Measurements from ENCODE around the gene CUL9.

The CUL9 gene

DNA sequence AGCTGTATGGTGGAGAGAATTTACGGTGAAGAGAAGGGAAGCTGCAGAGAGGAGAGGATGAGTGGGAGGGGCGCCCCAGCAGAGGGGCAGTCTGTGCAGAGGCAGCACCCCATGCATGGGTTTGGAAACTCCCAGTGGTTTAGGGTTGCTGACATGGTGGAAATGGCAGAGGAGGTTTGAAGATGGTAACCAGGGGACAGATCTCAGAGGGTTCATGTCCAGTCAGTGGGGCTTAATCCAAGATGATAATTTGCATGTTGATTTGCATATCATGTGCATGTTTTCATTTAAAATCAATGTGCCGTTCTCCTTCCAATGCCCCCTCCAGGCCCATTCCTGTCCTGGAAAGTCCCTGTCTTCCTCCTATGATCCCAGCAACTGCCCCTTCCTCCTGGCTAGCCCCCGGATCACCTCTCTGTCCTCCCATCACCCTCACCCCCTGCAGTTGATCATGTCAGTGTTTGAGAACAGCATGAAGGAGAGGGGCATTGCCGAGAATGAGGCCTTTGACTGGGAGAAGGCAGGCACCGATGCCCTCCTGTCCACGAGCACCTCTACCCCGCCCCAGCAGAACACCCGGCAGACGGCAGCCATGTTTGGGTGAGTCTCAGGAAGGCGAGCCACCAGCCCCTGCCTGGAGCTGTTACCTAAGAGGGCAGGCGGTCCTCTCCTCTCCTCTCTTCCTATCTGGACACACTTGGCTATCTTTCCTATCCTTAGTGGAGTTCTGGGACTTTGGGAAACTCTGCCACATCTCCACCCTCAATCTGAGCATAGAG lies 75.6 kb downstream of the CUL9 start:
- Histone ChIP-seq H3K4me3 (ENCODE audit: low read depth, low read length) (no peak overlapping the region), H3K4me1 (ENCODE audit: control insufficient read depth, insufficient read depth, low read length, unreplicated experiment) (no peaks in the 10 kb centered on the region), H3K36me3 (ENCODE audit: insufficient read depth, low read length) (no peaks in the 10 kb centered on the region), H3K27me3 (ENCODE audit: insufficient read depth, low read length) (peaks cover 5% of the 10 kb centered on the region; the same call in 1 of the 2 replicates), H3K27ac (ENCODE audit: low read depth, low read length) (no peak overlapping the region), H2AFZ (ENCODE audit: low read length, unreplicated experiment) (no peak overlapping the region), H3K79me2 (ENCODE audit: control insufficient read depth, insufficient read depth, low read length, unreplicated experiment) (no peaks in the 10 kb centered on the region)

GRCh38 chr6:43258180-43258579 lies 76.2 kb downstream of the CUL9 start:
- Histone ChIP-seq H3K79me2 (ENCODE audit: control insufficient read depth, insufficient read depth, low read length, unreplicated experiment) (no peaks in the 10 kb centered on the region), H2AFZ (ENCODE audit: low read length, unreplicated experiment) (no peak overlapping the region), H3K27ac (ENCODE audit: low read depth, low read length) (no peak overlapping the region), H3K36me3 (ENCODE audit: insufficient read depth, low read length) (no peaks in the 10 kb centered on the region), H3K4me3 (ENCODE audit: low read depth, low read length) (no peak overlapping the region), H3K4me1 (ENCODE audit: control insufficient read depth, insufficient read depth, low read length, unreplicated experiment) (no peaks in the 10 kb centered on the region), H3K27me3 (ENCODE audit: insufficient read depth, low read length) (peaks cover 5% of the 10 kb centered on the region; the same call in 1 of the 2 replicates)

DNA sequence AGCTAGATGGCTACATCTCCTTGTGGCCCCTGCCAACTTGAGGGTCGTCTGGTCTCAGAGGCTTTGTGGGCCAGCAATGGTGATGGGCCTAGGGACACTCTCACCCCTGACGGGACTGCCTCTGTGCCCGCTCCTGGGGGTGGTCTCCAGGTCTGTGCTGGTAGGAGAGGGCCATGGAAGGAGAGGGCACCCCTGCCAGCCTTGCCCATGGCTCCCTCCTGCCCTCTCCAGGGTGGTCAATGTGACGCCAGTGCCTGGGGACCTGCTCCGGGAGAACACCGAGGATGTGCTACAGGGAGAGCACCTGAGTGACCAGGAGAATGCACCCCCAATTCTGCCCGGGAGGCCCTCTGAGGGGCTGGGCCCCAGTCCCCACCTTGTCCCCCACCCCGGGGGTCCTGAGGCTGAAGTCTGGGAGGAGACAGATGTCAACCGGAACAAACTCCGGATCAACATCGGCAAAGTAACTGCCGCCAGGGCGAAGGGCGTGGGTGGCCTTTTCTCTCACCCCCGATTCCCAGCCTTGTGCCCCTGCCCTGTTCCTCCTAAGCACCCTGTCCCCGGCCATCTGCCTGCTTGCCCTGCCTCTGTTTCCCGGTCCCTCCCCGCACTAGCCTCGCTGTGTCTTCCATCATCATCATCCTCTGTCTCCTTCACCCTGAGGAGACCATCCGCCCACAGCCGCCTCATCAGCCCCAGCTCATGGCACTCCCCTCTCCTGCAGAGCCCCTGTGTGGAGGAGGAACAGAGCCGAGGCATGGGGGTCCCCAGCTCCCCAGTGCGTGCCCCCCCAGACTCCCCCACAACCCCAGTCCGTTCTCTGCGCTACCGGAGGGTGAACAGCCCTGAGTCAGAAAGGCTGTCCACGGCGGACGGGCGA lies 77.1 kb downstream of the CUL9 start:
- Histone ChIP-seq H3K79me2 (ENCODE audit: control insufficient read depth, insufficient read depth, low read length, unreplicated experiment) (no peaks in the 10 kb centered on the region), H3K36me3 (ENCODE audit: insufficient read depth, low read length) (no peaks in the 10 kb centered on the region), H3K27ac (ENCODE audit: low read depth, low read length) (no peak overlapping the region), H2AFZ (ENCODE audit: low read length, unreplicated experiment) (no peak overlapping the region), H3K4me1 (ENCODE audit: control insufficient read depth, insufficient read depth, low read length, unreplicated experiment) (no peaks in the 10 kb centered on the region), H3K27me3 (ENCODE audit: insufficient read depth, low read length) (peaks cover 5% of the 10 kb centered on the region; the same call in 1 of the 2 replicates), H3K4me3 (ENCODE audit: low read depth, low read length) (no peak overlapping the region)

- H3K27ac ChIP-seq (ENCODE audit: low read depth, low read length) = no peak overlapping the region
- no peaks in the 10 kb centered on the region for H3K4me1 ChIP-seq (ENCODE audit: control insufficient read depth, insufficient read depth, low read length, unreplicated experiment)
- H3K27me3 ChIP-seq (ENCODE audit: insufficient read depth, low read length) = peaks cover 5% of the 10 kb centered on the region; the same call in 1 of the 2 replicates
- H2AFZ ChIP-seq (ENCODE audit: low read length, unreplicated experiment) = no peak overlapping the region
- H3K36me3 ChIP-seq (ENCODE audit: insufficient read depth, low read length) = no peaks in the 10 kb centered on the region
- no peak overlapping the region for H3K4me3 ChIP-seq (ENCODE audit: low read depth, low read length)
- H3K79me2 ChIP-seq (ENCODE audit: control insufficient read depth, insufficient read depth, low read length, unreplicated experiment) = no peaks in the 10 kb centered on the region
Measured at GRCh38 chr6:43260791-43261190, 78.8 kb downstream of the CUL9 start.

- no peak overlapping the region for H2AFZ ChIP-seq (ENCODE audit: low read length, unreplicated experiment)
Measured at GRCh38 chr6:43261198-43261597, 79.2 kb downstream of the CUL9 start.

DNA sequence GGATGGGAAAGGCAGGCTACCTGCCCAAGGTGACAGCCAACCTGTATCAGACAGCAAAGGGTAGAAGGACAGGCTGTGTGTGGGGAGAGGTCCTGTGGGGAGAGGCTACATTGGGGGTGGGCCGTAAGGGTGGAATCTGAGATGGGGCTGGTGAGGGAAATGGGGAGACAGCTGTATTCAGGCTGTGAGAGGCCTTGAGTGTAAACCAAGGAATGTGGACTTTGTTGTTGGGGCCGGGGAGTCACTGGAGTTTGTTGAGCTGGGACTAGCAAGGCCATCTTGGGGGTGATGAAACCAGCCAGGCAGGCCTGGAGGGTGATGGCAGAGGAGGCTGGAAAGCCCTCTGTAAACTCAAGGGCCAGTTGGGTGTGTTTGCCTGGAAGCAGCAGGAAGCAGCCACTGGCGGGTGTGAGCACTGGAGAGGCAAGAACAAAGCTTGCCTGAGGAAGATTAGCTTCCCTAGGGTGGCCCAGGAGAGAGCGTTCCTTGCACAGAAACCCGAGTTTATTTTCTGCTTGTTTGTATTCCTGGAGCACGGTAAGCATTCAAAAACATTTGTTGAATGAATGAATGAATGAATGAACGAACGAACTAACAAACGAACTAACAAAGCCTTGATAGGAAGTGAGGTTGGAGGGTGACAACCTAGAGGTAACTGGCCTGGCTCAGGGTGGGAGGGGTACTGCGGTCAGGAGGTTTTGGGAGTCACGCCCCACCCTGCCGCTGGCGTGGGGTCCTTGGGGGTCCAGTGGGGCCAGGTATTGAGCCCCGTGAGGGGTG lies 80.2 kb downstream of the CUL9 start:
- Histone ChIP-seq H3K36me3 (ENCODE audit: insufficient read depth, low read length) (no peaks in the 10 kb centered on the region), H3K79me2 (ENCODE audit: control insufficient read depth, insufficient read depth, low read length, unreplicated experiment) (no peaks in the 10 kb centered on the region), H3K27ac (ENCODE audit: low read depth, low read length) (no peak overlapping the region), H3K27me3 (ENCODE audit: insufficient read depth, low read length) (peaks cover 5% of the 10 kb centered on the region; the same call in 1 of the 2 replicates), H3K4me1 (ENCODE audit: control insufficient read depth, insufficient read depth, low read length, unreplicated experiment) (no peaks in the 10 kb centered on the region), H2AFZ (ENCODE audit: low read length, unreplicated experiment) (no peak overlapping the region), H3K4me3 (ENCODE audit: low read depth, low read length) (no peak overlapping the region)

More at GRCh38 chr6:43261198-43261597, 79.2 kb downstream of the CUL9 start:
- no peak overlapping the region for H3K27ac ChIP-seq (ENCODE audit: low read depth, low read length)
- peaks cover 5% of the 10 kb centered on the region; the same call in 1 of the 2 replicates for H3K27me3 ChIP-seq (ENCODE audit: insufficient read depth, low read length)
- H3K4me3 ChIP-seq (ENCODE audit: low read depth, low read length) = no peak overlapping the region
- H3K36me3 ChIP-seq (ENCODE audit: insufficient read depth, low read length) = no peaks in the 10 kb centered on the region
- no peaks in the 10 kb centered on the region for H3K79me2 ChIP-seq (ENCODE audit: control insufficient read depth, insufficient read depth, low read length, unreplicated experiment)
- H3K4me1 ChIP-seq (ENCODE audit: control insufficient read depth, insufficient read depth, low read length, unreplicated experiment) = no peaks in the 10 kb centered on the region

DNA sequence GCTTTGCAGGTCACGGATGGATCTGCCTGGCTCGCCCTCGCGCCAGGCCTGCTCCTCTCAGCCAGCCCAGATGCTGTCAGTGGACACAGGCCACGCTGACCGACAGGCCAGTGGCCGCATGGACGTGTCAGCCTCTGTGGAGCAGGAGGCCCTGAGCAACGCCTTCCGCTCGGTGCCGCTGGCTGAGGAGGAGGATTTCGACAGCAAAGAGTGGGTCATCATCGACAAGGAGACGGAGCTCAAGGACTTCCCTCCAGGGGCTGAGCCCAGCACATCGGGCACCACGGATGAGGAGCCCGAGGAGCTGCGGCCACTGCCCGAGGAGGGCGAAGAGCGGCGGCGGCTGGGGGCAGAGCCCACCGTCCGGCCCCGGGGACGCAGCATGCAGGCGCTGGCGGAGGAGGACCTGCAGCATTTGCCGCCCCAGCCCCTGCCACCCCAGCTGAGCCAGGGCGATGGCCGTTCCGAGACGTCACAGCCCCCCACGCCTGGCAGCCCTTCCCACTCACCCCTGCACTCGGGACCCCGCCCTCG lies 80.9 kb downstream of the CUL9 start:
- H3K36me3 ChIP-seq (ENCODE audit: insufficient read depth, low read length) = no peaks in the 10 kb centered on the region
- no peak overlapping the region for H2AFZ ChIP-seq (ENCODE audit: low read length, unreplicated experiment)
- peaks cover 6% of the 10 kb centered on the region for H3K27me3 ChIP-seq (ENCODE audit: insufficient read depth, low read length)

DNA sequence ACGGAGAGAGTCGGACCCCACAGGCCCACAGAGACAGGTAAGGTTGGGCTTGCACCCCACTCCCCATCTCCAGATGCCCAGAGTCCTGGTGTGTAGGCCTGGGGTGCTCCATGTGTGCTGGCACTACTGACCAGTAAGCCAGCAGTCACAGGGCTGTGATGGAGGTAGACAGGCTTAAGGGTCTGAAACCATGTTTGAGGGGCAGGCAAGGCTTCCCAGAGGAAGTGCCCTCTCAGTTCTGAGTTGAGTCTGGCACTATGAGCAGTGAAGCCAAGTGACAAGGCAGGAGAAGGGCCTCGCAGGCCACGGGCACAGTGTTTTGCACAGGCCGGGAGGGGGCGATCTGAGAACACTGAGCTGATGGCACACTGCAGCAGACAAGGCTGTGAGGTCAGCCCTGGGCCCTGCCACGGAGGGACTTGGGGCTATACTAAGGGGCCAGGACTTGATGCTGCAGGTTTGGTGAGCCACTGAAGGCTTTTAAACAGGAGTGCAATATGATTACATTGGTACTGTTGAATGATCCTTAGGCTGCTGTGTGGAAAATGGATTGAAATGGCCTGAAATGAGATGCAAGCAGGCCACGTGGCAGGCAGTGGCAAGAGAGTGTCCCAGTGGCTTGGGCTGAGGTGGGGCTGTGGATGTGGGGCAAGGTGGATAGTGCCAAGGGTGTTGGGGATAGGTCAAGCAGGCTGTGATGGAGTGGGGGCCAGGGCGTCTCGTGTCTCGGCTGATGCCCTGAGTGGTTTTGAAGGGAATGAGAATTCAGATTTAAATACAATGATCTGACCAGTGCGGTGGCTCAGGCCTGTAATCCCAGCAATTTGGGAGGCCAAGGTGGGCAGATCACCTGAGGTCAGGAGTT lies 81.5 kb downstream of the CUL9 start:
- Histone ChIP-seq H3K27ac (ENCODE audit: low read depth, low read length) (no peak overlapping the region), H3K79me2 (ENCODE audit: control insufficient read depth, insufficient read depth, low read length, unreplicated experiment) (no peaks in the 10 kb centered on the region), H3K4me1 (ENCODE audit: control insufficient read depth, insufficient read depth, low read length, unreplicated experiment) (no peaks in the 10 kb centered on the region), H3K4me3 (ENCODE audit: low read depth, low read length) (no peak overlapping the region), H3K36me3 (ENCODE audit: insufficient read depth, low read length) (no peaks in the 10 kb centered on the region), H3K27me3 (ENCODE audit: insufficient read depth, low read length) (peaks cover 6% of the 10 kb centered on the region; the same call in 1 of the 2 replicates), H2AFZ (ENCODE audit: low read length, unreplicated experiment) (no peak overlapping the region)

More for the DNA sequence above, 80.9 kb downstream of the CUL9 start:
- Histone ChIP-seq H3K79me2 (ENCODE audit: control insufficient read depth, insufficient read depth, low read length, unreplicated experiment) (no peaks in the 10 kb centered on the region), H3K4me3 (ENCODE audit: low read depth, low read length) (no peak overlapping the region), H3K27ac (ENCODE audit: low read depth, low read length) (no peak overlapping the region), H3K4me1 (ENCODE audit: control insufficient read depth, insufficient read depth, low read length, unreplicated experiment) (no peaks in the 10 kb centered on the region)

- no peak overlapping the region for H3K27ac ChIP-seq (ENCODE audit: low read depth, low read length)
- no peak overlapping the region for H2AFZ ChIP-seq (ENCODE audit: low read length, unreplicated experiment)
- no peak overlapping the region for H3K4me3 ChIP-seq (ENCODE audit: low read depth, low read length)
- no peaks in the 10 kb centered on the region for H3K36me3 ChIP-seq (ENCODE audit: insufficient read depth, low read length)
- no peaks in the 10 kb centered on the region for H3K4me1 ChIP-seq (ENCODE audit: control insufficient read depth, insufficient read depth, low read length, unreplicated experiment)
- no peaks in the 10 kb centered on the region for H3K79me2 ChIP-seq (ENCODE audit: control insufficient read depth, insufficient read depth, low read length, unreplicated experiment)
- H3K27me3 ChIP-seq (ENCODE audit: insufficient read depth, low read length) = peaks cover 13% of the 10 kb centered on the region; the same call in 1 of the 2 replicates
Measured at GRCh38 chr6:43264599-43265145, 82.7 kb downstream of the CUL9 start.
